IPS-18c (cell line): ENCODE results near the gene C3orf18.
A peak's percentile ranks its signal among the peaks of the same experiment; 100 is the strongest.

ENCODE experiments used
- H3K4me3 ChIP-seq: 2 replicates; pipeline ENCODE4 v1.7.0; 2013; ENCODE audit warnings: low read depth, mild to moderate bottlenecking, low read length, moderate library complexity; ENCODE audit not compliant: insufficient read depth
- H3K9me3 ChIP-seq: one replicate; pipeline ENCODE4 v1.6.1; 2013; ENCODE audit warnings: mild to moderate bottlenecking, low read length, moderate library complexity; ENCODE audit not compliant: control insufficient read depth, insufficient read depth

C3orf18 gene

GRCh38 chr3:50567386-50568167 lies at the start of gene C3orf18:
Gene C3orf18, minus strand, starts transcription at chr3:50567747. Its CDS starts 2,048 bp downstream, at chr3:50565699.
- peak within 1 kb of the TSS; percentile 79 for H3K4me3 ChIP-seq
- no peaks in the 10 kb centered on the region for H3K9me3 ChIP-seq

- Histone ChIP-seq H3K4me3 (peak overlapping the region; percentile 69), H3K9me3 (no peaks in the 10 kb centered on the region)
These were observed 49.2 kb upstream of the C3orf18 start for GRCh38 chr3:50616770-50617095.

GRCh38 chr3:50616003-50616769 lies 48.6 kb upstream of the C3orf18 start:
- no peaks in the 10 kb centered on the region for H3K9me3 ChIP-seq
- H3K4me3 ChIP-seq = peak overlapping the region; percentile 69

- no peaks in the 10 kb centered on the region for H3K9me3 ChIP-seq
- H3K4me3 ChIP-seq = no peak overlapping the region
These were observed 47.6 kb upstream of the C3orf18 start for GRCh38 chr3:50615190-50615589.

GRCh38 chr3:50612970-50613846 lies 45.7 kb upstream of the C3orf18 start:
- H3K9me3 ChIP-seq = no peaks in the 10 kb centered on the region
- no peak overlapping the region for H3K4me3 ChIP-seq

- Histone ChIP-seq H3K4me3 (peak overlapping the region; percentile 61), H3K9me3 (no peaks in the 10 kb centered on the region)
These were observed 44.8 kb upstream of the C3orf18 start for GRCh38 chr3:50612234-50612882.

GRCh38 chr3:50611464-50612233 lies 44.1 kb upstream of the C3orf18 start, which contains the start of gene CISH:
Gene CISH, minus strand, starts transcription at chr3:50611774. Its CDS starts 124 bp downstream, at chr3:50611650.
- Histone ChIP-seq H3K4me3 (peak within 1 kb of the TSS; percentile 61), H3K9me3 (no peaks in the 10 kb centered on the region)

- no peaks in the 10 kb centered on the region for H3K9me3 ChIP-seq
These were observed 43.5 kb upstream of the C3orf18 start for GRCh38 chr3:50610992-50611463.

GRCh38 chr3:50610181-50610971 lies 42.8 kb upstream of the C3orf18 start:
- H3K4me3 ChIP-seq = peak overlapping the region; percentile 61; the same call in 1 of the 2 replicates
- no peaks in the 10 kb centered on the region for H3K9me3 ChIP-seq

More at GRCh38 chr3:50610992-50611463, 43.5 kb upstream of the C3orf18 start:
- H3K4me3 ChIP-seq = peak overlapping the region; percentile 61

GRCh38 chr3:50609763-50610085 lies 42.2 kb upstream of the C3orf18 start:
- Histone ChIP-seq H3K9me3 (no peaks in the 10 kb centered on the region), H3K4me3 (no peak overlapping the region)

- Histone ChIP-seq H3K4me3 (no peak overlapping the region), H3K9me3 (no peaks in the 10 kb centered on the region)
These were observed 41.7 kb upstream of the C3orf18 start for GRCh38 chr3:50609071-50609762.

GRCh38 chr3:50608278-50608677 lies 40.7 kb upstream of the C3orf18 start:
- Histone ChIP-seq H3K4me3 (no peak overlapping the region), H3K9me3 (no peaks in the 10 kb centered on the region)

GRCh38 chr3:50607271-50608091 lies 39.9 kb upstream of the C3orf18 start:
- no peaks in the 10 kb centered on the region for H3K9me3 ChIP-seq
- no peak overlapping the region for H3K4me3 ChIP-seq

GRCh38 chr3:50606596-50606995 lies 39.0 kb upstream of the C3orf18 start:
- H3K9me3 ChIP-seq = no peaks in the 10 kb centered on the region
- H3K4me3 ChIP-seq = no peak overlapping the region
